ENCODE measurements around the gene CPA1. TPM values are rescaled to one million over a fixed set of nuclear protein-coding genes. Genes with fewer than 3 reads are reported as not detected.

The CPA1 gene
- total and polyA plus RNA-seq, 7 experiments from 2014 or later, result not detected

DNA sequence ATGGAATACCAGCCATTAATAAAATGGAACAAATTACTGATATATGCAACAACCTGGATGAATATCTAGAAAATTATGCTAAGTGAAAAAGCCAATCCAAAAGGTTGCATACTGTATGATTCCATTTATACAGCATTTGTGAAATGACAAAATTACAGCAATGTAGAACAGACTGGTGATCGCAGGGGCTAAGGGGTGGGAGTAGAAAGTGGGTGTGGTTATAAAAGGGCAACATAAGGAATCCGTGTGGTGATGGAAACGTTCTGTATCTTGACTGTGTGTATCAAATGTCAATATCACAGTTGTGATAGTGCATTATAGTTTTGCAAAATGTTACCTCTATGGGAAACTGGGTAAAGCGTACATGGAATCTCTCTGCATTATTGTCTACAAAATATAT is 45.5 kb downstream of the CPA1 start:
- Histone ChIP-seq H3K4me3 (ENCODE audit: low read length) (no peak overlapping the region), H3K9me3 (ENCODE audit: control insufficient read depth in 2 of 3, low read length in 3 of 3) (no peaks in the 10 kb centered on the region), H3K27me3 (ENCODE audit: control insufficient read depth in 2 of 2, insufficient read depth in 2 of 2, low read length in 2 of 2) (no peaks in the 10 kb centered on the region), H3K27ac (ENCODE audit: low read depth, low read length) (no peak overlapping the region), H3K36me3 (ENCODE audit: control insufficient read depth in 2 of 3, insufficient read depth in 3 of 3, low read length in 3 of 3) (no peaks in the 10 kb centered on the region), H3K4me1 (ENCODE audit: control insufficient read depth in 2 of 2, insufficient read depth in 2 of 2, low read length in 2 of 2) (peaks cover 0 to 47% of the 10 kb centered on the region in 2 donors)
- POLR2A ChIA-PET, result no interaction called here
- H3K27ac Mint-ChIP-seq, result peak overlapping the region in 8 of 9 donors; percentile 6 to 88 (median 62)
- intact Hi-C loops (cut with micrococcal nuclease), result loop anchor here in 1 of 2 donors (1.0 to 2.0 kb wide), 3 partner anchors 8 to 31 kb away; no protein-coding TSS in a partner anchor
- no peaks in the 10 kb centered on the region for H3K9me3 Mint-ChIP-seq
- CTCF ChIA-PET, result interaction anchor here (2.0 kb wide), 1 partner anchor 10 kb away, joined by 6 read pairs; no protein-coding TSS in a partner anchor
- ATAC-seq (no peak), DNase-seq (no peak)
- no peaks in the 10 kb centered on the region for H3K27me3 Mint-ChIP-seq
- H3K4me3 Mint-ChIP-seq, result peak overlapping the region in 5 of 10 donors; percentile 7 to 62 (median 32)
- peaks cover 0 to 11% (median 0%) of the 10 kb centered on the region in 5 donors for H3K36me3 Mint-ChIP-seq
- peaks cover 24 to 66% (median 58%) of the 10 kb centered on the region in 7 donors for H3K4me1 Mint-ChIP-seq

DNA sequence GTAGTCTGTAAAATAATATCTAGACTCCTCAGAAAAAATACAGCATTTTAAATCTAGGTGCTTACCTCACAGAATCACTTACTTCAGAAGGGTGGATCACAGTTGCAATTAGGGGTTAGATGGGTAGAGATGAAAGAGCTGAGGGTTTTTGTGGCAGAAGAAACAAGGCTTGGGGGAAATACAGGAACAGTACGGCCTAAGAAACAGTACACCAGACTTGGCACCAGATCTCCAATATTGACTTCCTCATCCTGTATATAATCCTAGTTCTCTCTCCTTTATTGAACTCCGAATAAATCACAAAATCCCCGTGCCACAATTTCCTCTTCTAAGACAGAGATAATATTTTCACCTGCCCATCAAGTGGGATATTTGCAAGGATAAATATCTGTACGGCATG is 46.3 kb downstream of the CPA1 start:
- H3K4me1 Mint-ChIP-seq, result peaks cover 21 to 59% (median 50%) of the 10 kb centered on the region in 7 donors
- Histone ChIP-seq H3K4me3 (ENCODE audit: low read length) (no peak overlapping the region), H3K27me3 (ENCODE audit: control insufficient read depth in 2 of 2, insufficient read depth in 2 of 2, low read length in 2 of 2) (no peaks in the 10 kb centered on the region), H3K9me3 (ENCODE audit: control insufficient read depth in 2 of 3, low read length in 3 of 3) (no peaks in the 10 kb centered on the region), H3K36me3 (ENCODE audit: control insufficient read depth in 2 of 3, insufficient read depth in 3 of 3, low read length in 3 of 3) (no peaks in the 10 kb centered on the region), H3K4me1 (ENCODE audit: control insufficient read depth in 2 of 2, insufficient read depth in 2 of 2, low read length in 2 of 2) (peaks cover 0 to 43% of the 10 kb centered on the region in 2 donors), H3K27ac (ENCODE audit: low read depth, low read length) (peak overlapping the region; percentile 44)
- no peaks in the 10 kb centered on the region for H3K27me3 Mint-ChIP-seq
- no peaks in the 10 kb centered on the region for H3K9me3 Mint-ChIP-seq
- peak overlapping the region in 8 of 9 donors; percentile 5 to 68 (median 52) for H3K27ac Mint-ChIP-seq
- ChIA-PET POLR2A (interaction anchor here (0.6 to 1.0 kb wide), 3 partner anchors 11 to 32 kb away, joined by 3 to 4 read pairs (median 3); no protein-coding TSS in a partner anchor), CTCF (interaction anchor here (0.7 to 2.0 kb wide), 2 partner anchors 11 to 100 kb away, joined by 3 to 6 read pairs; no protein-coding TSS in a partner anchor)
- DNase-seq (peak in 7 of 9 donors; percentile 41 to 73 (median 62)), ATAC-seq (peak; percentile 87)
- intact Hi-C loops (cut with micrococcal nuclease), result loop anchor here in 1 of 2 donors (1.0 to 2.0 kb wide), 3 partner anchors 9 to 32 kb away; no protein-coding TSS in a partner anchor
- peak overlapping the region in 9 of 10 donors; percentile 1 to 70 (median 53) for H3K4me3 Mint-ChIP-seq
- H3K36me3 Mint-ChIP-seq, result peaks cover 0 to 11% (median 0%) of the 10 kb centered on the region in 5 donors

DNA sequence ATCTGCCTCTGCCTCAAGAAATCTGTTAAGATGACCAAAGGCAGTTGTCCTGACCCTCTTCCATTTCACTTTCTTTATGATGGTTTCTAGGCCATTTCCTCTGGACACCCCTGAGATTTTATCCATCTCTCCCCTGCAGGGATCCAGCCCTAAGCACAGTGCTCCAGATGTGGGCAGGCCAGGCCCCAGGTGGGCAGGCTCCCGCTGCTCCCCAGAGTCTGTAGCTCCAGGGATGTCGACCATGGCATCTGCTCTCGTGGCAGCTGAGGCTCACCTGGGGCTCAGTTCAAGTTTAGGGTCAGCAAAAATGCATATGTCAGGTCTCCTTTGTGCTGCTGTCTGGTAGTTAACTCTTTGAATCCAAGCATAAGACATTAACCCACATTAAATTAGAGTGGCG is 48.7 kb downstream of the CPA1 start:
- intact Hi-C loops (cut with micrococcal nuclease), result no loop called here
- Histone ChIP-seq H3K27me3 (ENCODE audit: control insufficient read depth in 2 of 2, insufficient read depth in 2 of 2, low read length in 2 of 2) (no peaks in the 10 kb centered on the region), H3K9me3 (ENCODE audit: control insufficient read depth in 2 of 3, low read length in 3 of 3) (no peaks in the 10 kb centered on the region), H3K36me3 (ENCODE audit: control insufficient read depth in 2 of 3, insufficient read depth in 3 of 3, low read length in 3 of 3) (no peaks in the 10 kb centered on the region), H3K4me1 (ENCODE audit: control insufficient read depth in 2 of 2, insufficient read depth in 2 of 2, low read length in 2 of 2) (peaks cover 6 to 46% of the 10 kb centered on the region in 2 donors), H3K4me3 (ENCODE audit: low read length) (no peak overlapping the region), H3K27ac (ENCODE audit: low read depth, low read length) (no peak overlapping the region)
- Mint-ChIP-seq H3K36me3 (peaks cover 0 to 11% (median 0%) of the 10 kb centered on the region in 5 donors), H3K27me3 (no peaks in the 10 kb centered on the region), H3K27ac (peak overlapping the region in 3 of 9 donors; percentile 55 to 71 (median 69)), H3K4me3 (no peak overlapping the region), H3K9me3 (no peaks in the 10 kb centered on the region), H3K4me1 (peaks cover 14 to 39% (median 30%) of the 10 kb centered on the region in 7 donors)
- DNase-seq (no peak), ATAC-seq (no peak)
- ChIA-PET CTCF (interaction anchor here (0.6 to 1.1 kb wide), 3 partner anchors 9 to 60 kb away, joined by 3 to 4 read pairs (median 3); no protein-coding TSS in a partner anchor), POLR2A (interaction anchor here (0.9 to 1.8 kb wide), 2 partner anchors 8 to 12 kb away, joined by 3 to 4 read pairs; no protein-coding TSS in a partner anchor)

DNA sequence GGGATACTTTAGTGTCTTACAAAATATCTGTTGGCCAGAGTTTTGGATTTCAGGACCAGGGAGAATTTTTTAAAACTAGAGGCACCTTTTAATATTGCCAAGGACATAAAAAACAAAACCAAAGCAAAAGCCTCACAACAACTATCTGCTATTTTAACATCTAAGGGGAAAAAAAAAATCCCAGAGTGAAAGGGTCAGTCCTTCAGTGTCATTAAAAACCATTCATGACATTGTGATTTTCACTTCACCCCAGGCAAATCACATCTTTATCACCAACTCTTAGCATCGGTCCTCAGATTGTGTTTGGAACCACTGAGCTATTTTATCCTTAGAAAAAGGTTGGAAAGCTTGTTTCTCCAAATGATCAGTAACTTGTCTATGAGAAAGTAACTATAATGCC is 49.8 kb downstream of the CPA1 start:
- Histone ChIP-seq H3K36me3 (ENCODE audit: control insufficient read depth in 2 of 3, insufficient read depth in 3 of 3, low read length in 3 of 3) (no peaks in the 10 kb centered on the region), H3K9me3 (ENCODE audit: control insufficient read depth in 2 of 3, low read length in 3 of 3) (no peaks in the 10 kb centered on the region), H3K4me3 (ENCODE audit: low read length) (no peak overlapping the region), H3K27ac (ENCODE audit: low read depth, low read length) (no peak overlapping the region), H3K27me3 (ENCODE audit: control insufficient read depth in 2 of 2, insufficient read depth in 2 of 2, low read length in 2 of 2) (no peaks in the 10 kb centered on the region), H3K4me1 (ENCODE audit: control insufficient read depth in 2 of 2, insufficient read depth in 2 of 2, low read length in 2 of 2) (peaks cover 6 to 52% of the 10 kb centered on the region in 2 donors)
- Mint-ChIP-seq H3K27ac (no peak overlapping the region), H3K27me3 (no peaks in the 10 kb centered on the region), H3K36me3 (peaks cover 0 to 7% (median 0%) of the 10 kb centered on the region in 5 donors), H3K9me3 (no peaks in the 10 kb centered on the region), H3K4me3 (no peak overlapping the region), H3K4me1 (peaks cover 15 to 29% (median 24%) of the 10 kb centered on the region in 7 donors)
- DNase-seq (no peak), ATAC-seq (no peak)
- POLR2A ChIA-PET, result interaction anchor here (0.9 to 1.8 kb wide), 2 partner anchors 9 to 13 kb away, joined by 3 to 4 read pairs; no protein-coding TSS in a partner anchor
- CTCF ChIA-PET, result interaction anchor here (1.1 kb wide), 1 partner anchor 13 kb away, joined by 4 read pairs; no protein-coding TSS in a partner anchor
- intact Hi-C loops (cut with micrococcal nuclease), result loop anchor here in 1 of 2 donors (1.0 kb wide), 1 partner anchor 9 kb away; no protein-coding TSS in a partner anchor

DNA sequence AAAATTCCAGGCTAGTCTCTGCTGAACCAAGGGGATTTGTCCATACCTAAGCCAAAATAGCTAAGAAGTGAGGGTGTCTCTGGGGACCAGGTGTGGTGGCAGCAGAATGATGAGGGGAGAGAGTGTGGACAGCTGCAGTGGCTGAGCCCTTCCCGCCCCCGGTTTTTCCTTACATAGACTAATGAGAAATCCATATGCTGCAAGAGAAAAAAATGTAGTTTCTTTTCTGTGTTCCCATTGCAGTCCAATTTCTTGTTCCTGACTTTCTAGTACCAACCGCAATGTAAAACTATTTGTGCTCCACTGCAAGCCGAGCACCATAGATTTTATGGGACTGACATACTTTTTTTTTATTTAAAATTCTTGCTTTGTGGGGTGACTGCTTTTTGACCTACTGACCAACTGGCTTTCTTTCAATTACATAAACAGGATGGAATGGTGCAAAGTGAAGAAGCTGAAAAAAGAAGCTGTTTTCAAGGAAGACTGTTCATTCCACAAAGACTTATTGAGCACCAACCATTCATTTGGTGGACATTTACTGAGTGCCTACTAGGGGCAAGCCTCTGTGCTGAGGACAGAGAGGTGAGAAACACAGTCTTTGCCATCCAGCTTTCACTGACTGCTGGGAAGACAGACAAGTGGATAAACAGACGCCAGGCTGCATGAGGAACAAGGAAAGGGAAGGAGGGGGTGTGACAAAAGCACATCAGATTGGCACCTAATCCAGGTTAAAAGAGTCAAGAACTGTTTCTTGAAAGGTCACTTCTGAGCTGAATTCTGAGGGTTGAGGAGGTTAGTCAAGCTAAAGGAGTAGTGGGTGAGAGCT is 50.8 kb downstream of the CPA1 start:
- Histone ChIP-seq H3K36me3 (ENCODE audit: control insufficient read depth in 2 of 3, insufficient read depth in 3 of 3, low read length in 3 of 3) (no peaks in the 10 kb centered on the region), H3K9me3 (ENCODE audit: control insufficient read depth in 2 of 3, low read length in 3 of 3) (no peaks in the 10 kb centered on the region), H3K27ac (ENCODE audit: low read depth, low read length) (no peak overlapping the region), H3K27me3 (ENCODE audit: control insufficient read depth in 2 of 2, insufficient read depth in 2 of 2, low read length in 2 of 2) (no peaks in the 10 kb centered on the region), H3K4me1 (ENCODE audit: control insufficient read depth in 2 of 2, insufficient read depth in 2 of 2, low read length in 2 of 2) (peaks cover 6 to 52% of the 10 kb centered on the region in 2 donors), H3K4me3 (ENCODE audit: low read length) (no peak overlapping the region)
- CTCF ChIA-PET, result interaction anchor here (0.6 kb wide), 1 partner anchor 315 kb away, joined by 3 read pairs; no protein-coding TSS in a partner anchor
- Mint-ChIP-seq H3K4me1 (peaks cover 13 to 22% (median 16%) of the 10 kb centered on the region in 7 donors), H3K27ac (no peak overlapping the region), H3K4me3 (no peak overlapping the region), H3K9me3 (peaks cover 0 to under 1% (median 0%) of the 10 kb centered on the region in 11 donors), H3K36me3 (peaks cover 0 to 4% (median 0%) of the 10 kb centered on the region in 5 donors), H3K27me3 (no peaks in the 10 kb centered on the region)
- ATAC-seq (no peak), DNase-seq (no peak)
- intact Hi-C loops (cut with micrococcal nuclease), result loop anchor here in 1 of 2 donors (1.0 kb wide), 1 partner anchor 8 kb away; no protein-coding TSS in a partner anchor
- POLR2A ChIA-PET, result interaction anchor here (0.9 kb wide), 1 partner anchor 12 kb away, joined by 4 read pairs; no protein-coding TSS in a partner anchor

DNA sequence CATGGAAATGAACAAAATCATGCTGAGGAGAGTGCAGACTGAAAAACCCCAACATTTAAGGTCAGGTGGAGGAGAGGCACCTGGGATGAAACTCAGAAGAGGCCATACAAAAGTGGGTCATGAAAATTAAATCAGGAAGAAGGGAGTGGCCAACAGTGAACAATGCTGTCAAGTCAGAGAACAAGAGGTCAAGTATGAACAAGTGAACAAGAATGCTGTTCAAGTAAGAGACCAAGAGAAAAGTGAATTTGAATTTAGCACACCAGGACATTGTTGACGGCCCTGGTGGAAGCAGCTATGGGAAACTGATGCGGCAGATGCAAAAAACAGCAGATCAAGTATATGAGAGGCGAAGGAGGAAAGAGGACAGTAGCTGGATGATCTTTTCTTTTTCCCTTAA is 52.6 kb downstream of the CPA1 start:
- no peaks in the 10 kb centered on the region for H3K36me3 ChIP-seq (ENCODE audit: control insufficient read depth in 2 of 3, insufficient read depth in 3 of 3, low read length in 3 of 3)
- H3K27me3 Mint-ChIP-seq, result no peaks in the 10 kb centered on the region
- ATAC-seq, result no peak
- H3K27me3 ChIP-seq (ENCODE audit: control insufficient read depth in 2 of 2, insufficient read depth in 2 of 2, low read length in 2 of 2), result no peaks in the 10 kb centered on the region
- peaks cover 6 to 47% of the 10 kb centered on the region in 2 donors for H3K4me1 ChIP-seq (ENCODE audit: control insufficient read depth in 2 of 2, insufficient read depth in 2 of 2, low read length in 2 of 2)
- peaks cover 0 to 2% (median 0%) of the 10 kb centered on the region in 11 donors for H3K9me3 Mint-ChIP-seq
- no peak for DNase-seq
- no peak overlapping the region for H3K4me3 Mint-ChIP-seq
- H3K9me3 ChIP-seq (ENCODE audit: control insufficient read depth in 2 of 3, low read length in 3 of 3), result no peaks in the 10 kb centered on the region
- H3K27ac Mint-ChIP-seq, result no peak overlapping the region
- H3K4me1 Mint-ChIP-seq, result peaks cover 4 to 19% (median 16%) of the 10 kb centered on the region in 7 donors
- intact Hi-C loops (cut with micrococcal nuclease), result loop anchor here in 1 of 2 donors (1.0 kb wide), 1 partner anchor 8 kb away; the partner anchor contains the start of gene CEP41
- H3K27ac ChIP-seq (ENCODE audit: low read depth, low read length), result no peak overlapping the region
- no peak overlapping the region for H3K4me3 ChIP-seq (ENCODE audit: low read length)
- ChIA-PET POLR2A (interaction anchor here (0.6 kb wide), 1 partner anchor 85 kb away, joined by 3 read pairs; no protein-coding TSS in a partner anchor), CTCF (no interaction called here)
- peaks cover 0 to 8% (median 4%) of the 10 kb centered on the region in 5 donors for H3K36me3 Mint-ChIP-seq
